ENCODE data around the gene SARS1. TPM values are rescaled to one million over a fixed set of nuclear protein-coding genes. Genes with fewer than 3 reads are reported as not detected.

Gene SARS1
- total RNA-seq, 1 donor from 2014 or later, result 188 TPM

DNA sequence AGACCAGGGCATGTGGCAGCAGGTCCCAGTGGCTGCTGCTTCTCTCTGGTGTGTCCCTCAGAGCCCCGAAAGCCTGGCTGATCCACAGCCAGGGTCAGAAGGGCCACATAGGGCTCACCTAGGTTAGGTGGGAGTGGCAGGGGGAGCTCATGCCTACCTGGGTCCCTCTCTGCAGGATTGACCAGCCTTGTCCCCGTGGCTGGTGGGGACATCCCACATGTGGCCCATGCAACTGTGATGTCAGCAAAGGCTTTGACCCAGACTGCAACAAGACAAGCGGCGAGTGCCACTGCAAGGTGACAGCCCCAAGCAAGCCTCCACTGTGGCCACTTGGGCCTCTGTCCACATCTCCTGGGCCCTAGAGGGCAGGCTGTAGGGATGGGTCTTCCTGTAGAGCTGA, 51.3 kb downstream of the SARS1 start:
- H3K4me3 Mint-ChIP-seq, result no peak overlapping the region
- H3K27ac Mint-ChIP-seq, result no peak overlapping the region
- H3K9me3 Mint-ChIP-seq, result no peaks in the 10 kb centered on the region
- intact Hi-C loops (cut with micrococcal nuclease), result no loop called here
- peaks cover 4% of the 10 kb centered on the region for H3K4me1 Mint-ChIP-seq
- H3K36me3 Mint-ChIP-seq (ENCODE audit: low read depth), result no peaks in the 10 kb centered on the region
- peaks cover 2% of the 10 kb centered on the region for H3K27me3 Mint-ChIP-seq
- TF ChIP-seq, protein P1, sequence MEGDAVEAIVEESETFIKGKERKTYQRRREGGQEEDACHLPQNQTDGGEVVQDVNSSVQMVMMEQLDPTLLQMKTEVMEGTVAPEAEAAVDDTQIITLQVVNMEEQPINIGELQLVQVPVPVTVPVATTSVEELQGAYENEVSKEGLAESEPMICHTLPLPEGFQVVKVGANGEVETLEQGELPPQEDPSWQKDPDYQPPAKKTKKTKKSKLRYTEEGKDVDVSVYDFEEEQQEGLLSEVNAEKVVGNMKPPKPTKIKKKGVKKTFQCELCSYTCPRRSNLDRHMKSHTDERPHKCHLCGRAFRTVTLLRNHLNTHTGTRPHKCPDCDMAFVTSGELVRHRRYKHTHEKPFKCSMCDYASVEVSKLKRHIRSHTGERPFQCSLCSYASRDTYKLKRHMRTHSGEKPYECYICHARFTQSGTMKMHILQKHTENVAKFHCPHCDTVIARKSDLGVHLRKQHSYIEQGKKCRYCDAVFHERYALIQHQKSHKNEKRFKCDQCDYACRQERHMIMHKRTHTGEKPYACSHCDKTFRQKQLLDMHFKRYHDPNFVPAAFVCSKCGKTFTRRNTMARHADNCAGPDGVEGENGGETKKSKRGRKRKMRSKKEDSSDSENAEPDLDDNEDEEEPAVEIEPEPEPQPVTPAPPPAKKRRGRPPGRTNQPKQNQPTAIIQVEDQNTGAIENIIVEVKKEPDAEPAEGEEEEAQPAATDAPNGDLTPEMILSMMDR (IDR thresholded peaks at IDR 0.05), result no peak
- no peak for ATAC-seq (ENCODE audit: low read depth)
- DNase-seq, result no peak
- ChIA-PET CTCF (interaction anchor here (1.2 to 2.6 kb wide), 4 partner anchors 12 to 134 kb away, joined by 3 to 25 read pairs (median 4); partner anchors contain the start of genes PSRC1 and SORT1), POLR2A (no interaction called here)

DNA sequence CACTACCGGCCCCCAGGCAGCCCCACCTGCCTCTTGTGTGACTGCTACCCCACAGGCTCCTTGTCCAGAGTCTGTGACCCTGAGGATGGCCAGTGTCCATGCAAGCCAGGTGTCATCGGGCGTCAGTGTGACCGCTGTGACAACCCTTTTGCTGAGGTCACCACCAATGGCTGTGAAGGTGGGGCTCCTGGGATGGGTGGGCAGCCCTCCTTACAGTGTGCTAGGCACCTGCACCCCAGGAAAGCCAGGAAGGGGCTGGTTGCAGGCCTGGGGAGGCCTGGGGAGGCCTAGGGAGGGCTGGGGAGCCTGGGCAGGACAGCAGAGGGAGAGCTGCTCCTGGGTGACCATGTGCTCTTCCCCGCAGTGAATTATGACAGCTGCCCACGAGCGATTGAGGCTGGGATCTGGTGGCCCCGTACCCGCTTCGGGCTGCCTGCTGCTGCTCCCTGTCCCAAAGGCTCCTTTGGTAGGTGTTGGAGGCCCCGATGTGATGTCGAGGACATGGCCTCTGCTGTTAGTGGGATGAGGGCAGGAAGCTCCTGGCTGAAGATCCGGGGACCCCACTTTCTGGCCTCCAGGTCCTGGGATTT, 52.1 kb downstream of the SARS1 start:
- POLR2A ChIA-PET, result no interaction called here
- no peak overlapping the region for H3K4me3 Mint-ChIP-seq
- peaks cover 4% of the 10 kb centered on the region for H3K4me1 Mint-ChIP-seq
- H3K27me3 Mint-ChIP-seq, result peaks cover 2% of the 10 kb centered on the region
- intact Hi-C loops (cut with micrococcal nuclease), result no loop called here
- no peaks in the 10 kb centered on the region for H3K9me3 Mint-ChIP-seq
- CTCF ChIA-PET, result interaction anchor here (1.3 to 2.6 kb wide), 2 partner anchors 11 to 133 kb away, joined by 4 to 25 read pairs; partner anchors contain the start of gene SORT1
- DNase-seq (no peak), ATAC-seq (ENCODE audit: low read depth) (no peak)
- TF ChIP-seq, protein P1 (IDR thresholded peaks at IDR 0.05), result no peak
- no peaks in the 10 kb centered on the region for H3K36me3 Mint-ChIP-seq (ENCODE audit: low read depth)
- no peak overlapping the region for H3K27ac Mint-ChIP-seq

DNA sequence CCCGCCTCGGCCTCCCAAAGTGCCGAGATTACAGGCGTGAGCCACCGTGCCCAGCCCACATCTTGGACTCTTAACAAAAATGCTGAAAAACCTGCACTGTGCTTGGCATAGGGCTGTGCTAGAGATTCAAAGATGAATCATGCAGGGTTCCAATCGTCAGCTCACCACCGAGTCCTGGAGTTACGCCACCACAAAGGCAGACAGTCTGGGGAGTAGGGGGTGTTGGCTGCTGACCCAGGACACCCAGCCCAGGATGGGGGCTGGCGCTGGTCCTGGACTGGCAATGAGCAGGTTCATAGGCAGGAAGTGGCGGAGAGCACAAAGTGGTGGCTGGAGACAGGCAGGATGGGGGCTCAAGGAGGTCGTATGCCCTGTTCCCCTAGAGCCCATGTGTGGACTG, 53.2 kb downstream of the SARS1 start:
- TF ChIP-seq, protein P1 (IDR thresholded peaks at IDR 0.05), result no peak
- peaks cover 4% of the 10 kb centered on the region for H3K4me1 Mint-ChIP-seq
- DNase-seq (no peak), ATAC-seq (ENCODE audit: low read depth) (no peak)
- CTCF ChIA-PET, result interaction anchor here (0.6 kb wide), 1 partner anchor 86 kb away, joined by 3 read pairs; no protein-coding TSS in a partner anchor
- intact Hi-C loops (cut with micrococcal nuclease), result no loop called here
- POLR2A ChIA-PET, result no interaction called here
- H3K36me3 Mint-ChIP-seq (ENCODE audit: low read depth), result no peaks in the 10 kb centered on the region
- no peak overlapping the region for H3K27ac Mint-ChIP-seq
- no peak overlapping the region for H3K4me3 Mint-ChIP-seq
- no peaks in the 10 kb centered on the region for H3K9me3 Mint-ChIP-seq
- H3K27me3 Mint-ChIP-seq, result peaks cover 2% of the 10 kb centered on the region

DNA sequence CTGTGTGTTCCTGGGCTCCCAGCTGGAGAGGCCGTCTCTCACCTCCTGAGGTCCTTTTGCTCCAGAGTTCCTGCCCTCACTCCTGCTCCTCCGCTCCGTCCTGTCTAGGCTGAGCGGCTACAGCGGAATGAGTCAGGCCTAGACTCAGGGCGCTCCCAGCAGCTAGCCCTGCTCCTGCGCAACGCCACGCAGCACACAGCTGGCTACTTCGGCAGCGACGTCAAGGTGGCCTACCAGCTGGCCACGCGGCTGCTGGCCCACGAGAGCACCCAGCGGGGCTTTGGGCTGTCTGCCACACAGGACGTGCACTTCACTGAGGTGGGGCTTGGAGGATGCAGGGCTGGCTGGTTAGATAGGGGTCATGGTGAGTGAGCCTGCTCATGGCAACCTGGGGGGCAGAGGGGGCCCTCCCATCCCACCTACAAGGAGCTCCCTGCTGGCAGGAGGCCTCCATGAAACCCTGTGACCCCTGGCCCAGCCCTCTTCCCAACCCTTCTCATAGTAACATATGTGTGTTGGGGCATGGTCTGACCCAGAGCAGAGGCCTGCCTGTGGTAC, 54.1 kb downstream of the SARS1 start:
- no peaks in the 10 kb centered on the region for H3K36me3 Mint-ChIP-seq (ENCODE audit: low read depth)
- no peaks in the 10 kb centered on the region for H3K9me3 Mint-ChIP-seq
- peaks cover 4% of the 10 kb centered on the region for H3K4me1 Mint-ChIP-seq
- CTCF ChIA-PET, result interaction anchor here (1.0 kb wide), 1 partner anchor 265 kb away, joined by 4 read pairs; no protein-coding TSS in a partner anchor
- TF ChIP-seq, protein P1 (IDR thresholded peaks at IDR 0.05), result no peak
- intact Hi-C loops (cut with micrococcal nuclease), result no loop called here
- ATAC-seq (ENCODE audit: low read depth) (no peak), DNase-seq (no peak)
- peaks cover 2% of the 10 kb centered on the region for H3K27me3 Mint-ChIP-seq
- H3K27ac Mint-ChIP-seq, result no peak overlapping the region
- POLR2A ChIA-PET, result no interaction called here
- H3K4me3 Mint-ChIP-seq, result no peak overlapping the region

GRCh38 chr1:109268431-109269211, 54.9 kb downstream of the SARS1 start:
- H3K27ac Mint-ChIP-seq, result no peak overlapping the region
- no peaks in the 10 kb centered on the region for H3K9me3 Mint-ChIP-seq
- no peak overlapping the region for H3K4me3 Mint-ChIP-seq
- CTCF ChIA-PET, result interaction anchor here (1.0 kb wide), 1 partner anchor 264 kb away, joined by 4 read pairs; no protein-coding TSS in a partner anchor
- H3K27me3 Mint-ChIP-seq, result no peaks in the 10 kb centered on the region
- POLR2A ChIA-PET, result no interaction called here
- intact Hi-C loops (cut with micrococcal nuclease), result no loop called here
- TF ChIP-seq, protein P1 (IDR thresholded peaks at IDR 0.05), result no peak
- ATAC-seq (ENCODE audit: low read depth) (no peak), DNase-seq (no peak)
- H3K4me1 Mint-ChIP-seq, result peaks cover 2% of the 10 kb centered on the region
- no peaks in the 10 kb centered on the region for H3K36me3 Mint-ChIP-seq (ENCODE audit: low read depth)
